Activated naive CD4-positive, alpha-beta T cell treated with anti-CD3 and anti-CD28 coated beads, Interleukin-2, amount 50 U/mL, for 16 hours (primary cell): Measurements from ENCODE around the gene EHD4.

Source experiments
- DNase-seq: peaks from one replicate; pipeline ENCODE4 v3.0.0-alpha.2; 2020

EHD4 gene

DNA sequence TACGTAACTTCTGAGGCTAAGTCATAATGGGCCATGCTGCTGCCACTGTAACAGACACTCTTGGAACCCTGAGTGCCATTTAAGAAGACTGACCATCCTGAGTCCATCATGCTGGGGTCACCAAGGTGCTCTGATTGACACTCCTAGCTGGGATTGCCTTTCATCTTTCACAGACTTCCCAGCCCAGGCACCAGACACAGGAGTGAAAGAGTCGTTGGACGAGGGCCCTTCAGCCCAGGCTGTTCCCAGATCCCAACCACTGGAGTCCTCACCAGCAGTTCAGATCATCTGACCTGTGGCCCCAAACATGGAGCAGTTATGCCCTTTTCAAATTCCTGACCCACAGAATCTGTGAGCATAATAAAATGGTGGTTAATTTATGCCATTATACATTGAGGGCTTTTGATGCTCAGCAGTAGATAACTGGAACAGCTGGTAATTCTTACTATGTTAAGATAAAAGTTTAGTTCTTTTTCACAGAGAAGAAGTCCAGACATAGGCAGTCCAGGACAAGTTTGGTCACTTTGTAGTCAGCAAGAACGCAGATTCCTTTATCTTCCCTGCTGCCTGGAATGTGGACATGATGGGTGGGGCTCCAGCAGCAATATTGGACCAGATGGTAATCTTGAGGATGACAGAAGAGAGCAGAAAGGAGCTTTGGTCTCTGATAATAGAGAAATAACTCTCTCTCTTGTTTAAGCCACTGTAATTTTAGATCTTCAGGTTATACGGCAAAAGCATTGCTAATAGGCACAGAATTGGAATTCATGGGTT lies 7.3 kb upstream of the EHD4 start:
- no peak for DNase-seq

- DNase-seq: no peak
Observed at GRCh38 chr15:41978534-41978933, 6.2 kb upstream of the EHD4 start.

DNA sequence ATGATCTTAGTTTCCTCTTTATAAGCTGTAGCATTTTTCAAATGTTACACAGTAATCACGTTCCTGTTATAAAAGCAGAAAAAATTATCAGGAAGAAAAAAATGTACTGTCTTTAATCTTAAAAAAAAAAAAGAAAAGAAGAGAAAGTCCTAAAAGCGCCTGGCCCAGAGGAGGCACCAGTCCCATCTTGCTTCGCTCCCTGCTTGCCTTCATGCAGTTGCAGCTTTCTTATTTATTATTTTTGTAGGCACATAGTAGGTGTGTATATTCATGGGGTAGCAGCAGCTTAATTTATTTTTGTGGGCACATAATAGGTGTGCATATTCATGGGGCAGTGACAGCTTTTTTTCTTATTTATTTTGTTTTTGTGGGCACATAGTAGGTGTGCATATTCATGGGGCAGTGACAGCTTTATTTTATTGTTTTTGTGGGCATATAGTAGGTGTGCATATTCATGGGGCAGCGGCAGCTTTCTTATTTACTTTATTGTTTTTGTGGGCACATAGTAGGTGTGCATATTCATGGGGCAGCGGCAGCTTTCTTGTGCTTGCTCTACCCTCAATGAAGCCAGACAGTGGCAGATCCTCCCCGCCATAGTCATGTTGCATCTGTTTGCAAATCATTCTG lies 5.5 kb upstream of the EHD4 start:
- DNase-seq: no peak

DNA sequence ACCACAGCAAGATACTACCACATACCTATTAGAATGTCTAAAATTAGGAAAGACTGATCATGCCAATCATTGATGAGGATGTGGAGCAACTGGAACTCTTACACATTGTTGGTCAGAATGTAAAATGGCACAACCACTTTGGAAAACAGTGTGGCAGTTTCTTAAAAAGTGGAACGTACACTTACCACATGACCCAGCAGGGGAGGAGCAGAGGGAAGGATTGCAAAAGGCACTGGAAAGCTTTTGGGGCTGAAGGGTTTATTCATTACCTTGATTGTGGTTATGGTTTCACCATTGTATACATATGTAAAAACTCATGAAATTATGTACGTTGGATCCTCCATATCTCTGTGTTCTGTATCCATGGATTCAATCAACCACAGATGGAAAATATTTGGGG lies 3.3 kb upstream of the EHD4 start:
- DNase-seq: no peak

GRCh38 chr15:41974041-41974440 lies 1.7 kb upstream of the EHD4 start:
- no peak for DNase-seq

GRCh38 chr15:41971895-41972252 lies 483 bp downstream of the EHD4 start:
- no peak for DNase-seq

DNA sequence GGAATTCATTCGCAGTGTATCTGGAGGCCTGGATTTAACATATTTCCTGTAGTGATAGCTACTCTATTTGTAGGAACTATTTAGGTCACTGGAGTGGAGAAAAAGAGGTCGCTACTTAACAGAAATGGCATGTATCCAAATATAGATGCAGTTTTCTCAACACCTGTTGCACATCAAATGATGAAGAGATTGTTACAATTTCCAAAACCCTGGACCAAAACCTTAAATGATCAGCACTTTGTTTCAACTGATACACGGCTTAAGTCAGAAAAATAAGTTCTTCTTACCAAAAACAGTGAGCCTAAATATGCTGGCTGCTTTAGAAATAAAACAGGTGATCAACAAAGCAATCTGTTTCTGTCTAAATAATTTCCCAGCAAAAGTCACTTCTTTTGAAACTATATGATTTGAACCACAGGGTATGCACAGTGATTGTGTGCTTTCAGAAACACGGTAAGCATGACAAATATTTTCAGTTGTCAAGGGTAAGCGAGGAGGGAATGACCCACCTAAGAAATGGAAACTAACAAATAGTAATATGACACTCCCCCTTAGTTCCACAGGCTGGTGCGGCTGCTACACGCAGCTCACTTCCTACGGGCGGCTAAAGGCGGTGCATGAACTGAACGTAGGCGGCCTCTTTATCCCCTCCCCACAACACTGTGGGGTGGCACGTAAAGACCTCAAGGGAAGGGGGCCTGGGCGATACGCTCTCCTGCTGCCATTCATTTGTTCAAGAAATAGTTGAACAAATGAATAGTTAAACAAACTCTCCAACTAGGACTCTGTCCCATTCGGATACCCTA lies 1.1 kb downstream of the EHD4 start:
- DNase-seq: peak; percentile 81

GRCh38 chr15:41970456-41970855 lies 1.9 kb downstream of the EHD4 start:
- no peak for DNase-seq

DNA sequence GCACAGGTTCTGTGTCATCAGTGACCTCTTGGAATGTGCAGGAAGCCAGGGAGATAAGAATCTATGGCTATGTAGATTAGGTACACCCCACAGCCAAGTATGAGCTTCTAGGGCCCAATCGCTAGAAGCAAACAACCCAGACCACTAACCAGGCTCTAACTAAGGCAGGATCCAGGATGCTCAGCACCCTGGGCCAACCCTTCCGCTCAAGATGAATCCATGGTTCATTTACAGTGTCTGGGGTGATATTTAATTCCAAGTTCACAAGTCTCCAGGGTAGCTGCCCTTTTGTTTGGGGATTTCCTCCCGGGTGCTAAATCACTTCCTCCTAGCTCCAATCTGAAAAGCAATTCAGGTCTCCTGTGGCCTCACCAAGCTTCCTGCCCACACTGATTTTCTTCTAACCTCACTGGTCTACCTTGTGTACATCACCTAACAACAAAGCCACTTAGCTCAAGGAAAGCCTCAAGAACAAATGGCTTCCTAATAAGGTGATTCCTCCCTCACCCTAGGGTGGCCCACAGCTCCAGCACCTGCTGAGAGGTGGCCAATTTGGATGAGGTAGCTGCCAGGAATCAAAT lies 2.4 kb downstream of the EHD4 start:
- no peak for DNase-seq

GRCh38 chr15:41968701-41969100 lies 3.7 kb downstream of the EHD4 start:
- no peak for DNase-seq

DNA sequence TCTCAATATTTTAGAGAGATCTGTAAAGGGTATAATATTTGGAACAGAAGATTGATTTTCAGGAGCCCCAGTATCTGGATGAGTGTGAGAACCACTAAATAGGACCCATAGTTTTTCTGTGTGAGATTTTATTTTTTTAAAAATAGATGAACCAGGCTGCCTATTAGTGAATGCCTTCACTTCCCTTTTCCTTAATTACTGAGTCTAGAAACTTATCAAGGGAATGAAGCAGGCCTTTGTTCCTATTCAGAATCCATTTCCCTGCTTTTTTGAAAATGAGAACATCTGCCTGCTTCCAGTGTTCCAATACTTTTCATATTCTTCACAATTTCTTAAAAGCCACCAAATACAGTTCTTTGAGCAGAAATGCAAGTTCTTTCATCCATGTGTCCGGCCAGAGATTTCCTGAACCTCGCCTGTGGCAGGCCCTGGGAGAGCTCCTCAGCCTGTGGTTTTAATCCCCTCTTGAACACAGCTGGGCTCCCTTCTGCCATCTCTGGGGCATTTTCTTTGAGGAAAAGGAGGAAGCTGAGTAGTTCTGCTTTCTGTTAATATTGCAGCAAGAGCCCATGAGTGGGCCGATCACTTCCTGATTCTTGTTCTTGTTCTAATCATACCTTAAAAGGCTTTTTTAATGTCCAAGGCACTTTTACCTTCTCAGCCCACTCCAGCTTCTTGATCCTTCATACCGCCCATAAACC lies 4.7 kb downstream of the EHD4 start:
- DNase-seq: no peak

- no peak for DNase-seq
Observed at GRCh38 chr15:41966920-41967465, 5.4 kb downstream of the EHD4 start.

DNA sequence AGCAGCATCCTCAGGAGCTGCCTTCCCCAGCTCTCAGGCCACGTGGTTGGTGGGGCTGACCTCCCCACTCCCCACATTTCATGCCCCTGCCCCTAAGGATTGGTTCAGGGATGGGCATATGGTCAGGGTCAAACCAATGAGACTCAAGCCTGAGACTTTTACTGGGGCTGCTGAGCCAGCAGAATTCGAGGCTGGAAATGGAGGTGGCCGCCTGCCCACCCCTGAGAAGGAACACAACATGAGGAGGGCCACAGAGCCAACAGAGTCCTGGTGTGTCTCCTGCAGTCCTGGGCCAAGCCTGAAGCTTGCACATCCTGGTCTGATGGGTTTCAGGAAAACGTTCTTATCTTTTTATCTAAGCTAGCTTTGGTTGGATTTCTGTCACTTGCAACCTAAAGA lies 5.9 kb downstream of the EHD4 start:
- DNase-seq: no peak

- no peak for DNase-seq
Observed at GRCh38 chr15:41965441-41966413, 6.6 kb downstream of the EHD4 start.

DNA sequence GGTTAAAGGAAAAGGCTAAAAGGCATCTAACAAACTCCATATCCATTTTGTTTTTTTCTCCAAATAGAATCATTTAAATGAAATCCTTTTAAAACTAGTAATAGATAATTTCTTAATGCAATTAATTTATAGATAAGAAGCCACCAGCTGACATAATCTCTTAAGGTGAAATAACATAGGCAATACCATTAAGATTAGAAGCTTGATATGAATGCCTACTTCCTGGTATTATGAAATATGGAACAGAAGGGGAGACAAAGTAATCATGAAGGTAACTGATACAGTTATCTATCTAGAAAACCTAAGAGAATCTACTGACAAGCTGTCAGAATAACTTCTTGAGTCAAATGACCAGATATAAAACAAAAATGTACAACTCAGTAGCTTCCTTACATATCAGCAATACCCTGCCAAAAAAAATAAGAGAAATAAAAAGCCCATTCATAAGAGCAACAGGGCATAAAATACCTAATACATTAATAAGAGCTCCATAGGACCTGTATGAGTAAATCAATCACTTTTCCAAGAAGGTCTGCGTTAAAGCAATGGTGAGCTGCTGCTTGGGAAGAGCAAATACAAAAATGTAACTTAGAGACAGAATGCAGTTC lies 10.7 kb downstream of the EHD4 start:
- no peak for DNase-seq

DNA sequence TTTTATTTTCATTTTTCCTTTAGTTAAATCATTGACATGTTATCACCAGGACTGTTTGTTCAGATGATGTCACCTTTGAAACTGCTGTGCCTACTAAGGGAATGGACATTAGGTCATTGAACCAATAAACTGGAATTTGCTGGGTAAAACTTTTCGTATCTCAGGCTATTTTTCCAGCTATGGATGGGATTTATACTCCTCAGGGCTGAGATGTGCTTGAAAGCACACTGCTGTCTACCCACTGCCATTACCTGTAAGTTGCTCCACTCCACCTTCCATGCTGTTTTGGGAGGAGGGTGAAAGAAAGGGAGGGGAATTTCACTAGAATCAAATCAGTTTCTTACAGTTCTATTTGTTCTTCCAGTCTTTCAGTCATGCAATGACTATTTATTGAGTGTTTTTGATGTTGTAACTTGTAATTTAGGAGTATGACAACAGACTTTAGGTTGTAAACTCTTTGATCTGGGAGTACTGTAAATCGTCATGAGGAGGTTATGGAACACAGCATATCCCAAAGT lies 11.3 kb downstream of the EHD4 start:
- no peak for DNase-seq

DNA sequence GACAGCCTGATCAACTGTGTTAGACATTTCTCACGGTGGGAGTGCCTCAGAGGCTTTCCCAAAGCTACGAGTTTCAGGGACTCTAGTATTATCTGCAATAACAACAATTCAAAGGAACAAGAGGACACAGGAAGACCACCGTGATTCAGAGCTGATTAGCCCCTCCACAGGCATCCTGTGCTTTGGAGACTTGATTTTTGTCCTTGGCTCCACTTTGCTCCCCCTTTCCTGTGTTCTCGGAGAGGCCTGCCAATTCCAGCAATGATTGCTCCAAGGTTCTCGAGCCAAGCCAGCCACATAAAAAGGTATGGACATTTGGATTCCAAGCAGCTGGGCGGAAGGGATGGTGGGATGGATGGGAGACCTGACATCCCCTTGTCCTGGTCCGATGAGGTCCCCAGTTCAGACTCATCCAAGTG lies 14.3 kb downstream of the EHD4 start:
- no peak for DNase-seq

DNA sequence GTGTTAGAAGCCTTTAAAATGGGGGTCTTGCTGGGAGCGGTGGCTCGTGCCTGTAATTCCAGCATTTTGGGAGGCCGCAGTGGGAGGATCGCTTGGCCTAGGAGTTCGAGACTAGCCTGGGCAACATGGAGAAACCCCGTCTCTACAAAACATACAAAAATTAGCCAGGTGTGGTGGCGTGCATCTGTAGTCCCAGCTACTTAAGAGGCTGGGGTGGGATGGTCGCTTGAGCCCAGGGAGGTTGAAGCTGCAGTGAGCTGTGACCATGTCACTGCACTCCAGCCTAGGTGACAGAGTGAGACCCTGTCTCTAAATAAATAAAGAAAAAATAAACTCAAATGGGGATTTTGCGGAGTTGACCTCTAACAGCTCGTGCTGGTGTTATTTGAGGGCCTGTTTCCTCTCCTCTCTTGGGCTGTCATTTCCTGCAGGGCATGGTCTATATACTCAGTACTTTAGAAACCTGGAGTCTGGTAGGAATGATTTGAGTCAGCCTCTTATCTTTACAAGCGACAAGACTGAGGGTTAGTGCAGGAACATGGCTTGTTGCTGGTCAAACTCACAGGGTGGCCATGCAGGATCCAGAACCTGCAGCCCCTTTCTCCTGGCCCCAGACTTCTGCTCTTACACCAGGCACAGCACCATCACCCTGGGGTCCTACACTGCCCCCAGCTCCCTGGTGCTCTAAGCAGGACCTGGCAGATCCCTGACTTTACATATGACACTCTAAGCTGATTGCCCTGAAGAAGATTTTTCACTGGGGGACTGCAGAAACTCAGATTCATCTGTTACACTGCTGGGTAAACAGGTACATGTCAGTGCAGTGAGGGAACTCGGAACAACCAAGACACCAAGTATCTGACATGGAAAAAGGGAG lies 15.1 kb downstream of the EHD4 start:
- no peak for DNase-seq

- DNase-seq: no peak
Observed at GRCh38 chr15:41955807-41956525, 16.4 kb downstream of the EHD4 start.
